Ecto neural progenitor cell (in vitro differentiated cells): ENCODE results near the gene RETN.

Experiments
- DNase-seq: peaks from one replicate; pipeline ENCODE4 v3.0.0-alpha.2; 2018; ENCODE audit warnings: low spot score

RETN gene

DNA sequence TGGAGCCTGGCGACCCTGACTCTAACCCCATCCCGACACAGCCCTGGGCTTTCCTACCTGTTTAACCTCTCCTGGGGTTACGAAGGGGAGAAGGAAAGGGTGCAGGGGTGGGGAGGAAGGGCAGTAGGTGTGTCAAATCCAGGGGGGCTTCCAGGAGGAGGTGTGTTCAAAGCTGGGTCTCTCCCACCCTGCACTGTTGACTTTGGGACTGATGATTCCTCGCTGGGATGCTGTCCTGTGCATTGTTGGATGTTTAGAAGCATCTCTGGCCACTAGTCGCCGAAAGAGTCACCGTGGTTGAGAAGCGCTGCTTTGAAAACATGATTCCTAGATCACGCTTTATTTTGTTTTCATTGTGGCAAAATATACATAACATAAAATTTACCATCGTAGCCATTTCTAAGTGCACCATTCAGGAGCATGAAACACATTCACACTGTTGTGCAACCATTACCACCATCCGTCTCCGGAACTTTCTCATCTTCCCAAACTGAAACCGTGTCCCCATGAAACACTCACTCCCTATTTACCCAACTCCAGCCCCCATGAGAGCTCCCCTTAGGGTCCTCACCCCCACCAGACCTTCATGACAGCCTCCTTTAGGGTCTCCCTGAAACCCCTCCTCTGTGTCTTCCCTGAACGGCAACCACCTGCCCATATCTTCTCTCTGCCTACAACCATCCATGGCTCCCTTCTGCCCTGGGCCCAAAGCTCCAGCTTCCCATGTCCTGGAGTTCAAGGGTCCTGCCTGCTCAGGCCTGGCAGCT, 37.5 kb downstream of the RETN start:
- no peak for DNase-seq

- DNase-seq = no peak
These were observed 38.2 kb downstream of the RETN start for GRCh38 chr19:7706955-7707456.

GRCh38 chr19:7709932-7710460, 41.1 kb downstream of the RETN start:
- DNase-seq = no peak

DNA sequence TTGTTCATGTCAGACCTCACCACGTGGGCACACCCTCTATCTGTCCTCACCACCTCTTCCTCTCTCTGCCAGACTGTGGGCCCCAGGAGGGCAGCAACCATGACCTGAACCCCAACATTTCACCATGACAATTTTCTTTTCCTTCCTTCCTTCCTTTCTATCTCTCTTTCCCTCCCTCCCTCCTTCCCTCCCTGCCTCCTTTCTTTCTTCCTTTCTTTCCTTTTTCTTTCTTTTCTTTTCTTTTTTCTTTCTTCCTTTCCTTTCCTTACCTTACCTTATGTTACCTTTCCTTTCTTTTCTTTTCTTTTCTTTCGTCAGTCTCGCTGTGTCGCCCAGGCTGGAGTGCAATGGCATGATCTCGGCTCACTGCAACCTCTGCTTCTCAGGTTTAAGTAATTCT, 41.8 kb downstream of the RETN start:
- no peak for DNase-seq

GRCh38 chr19:7715671-7716070, 46.8 kb downstream of the RETN start:
- DNase-seq = no peak

DNA sequence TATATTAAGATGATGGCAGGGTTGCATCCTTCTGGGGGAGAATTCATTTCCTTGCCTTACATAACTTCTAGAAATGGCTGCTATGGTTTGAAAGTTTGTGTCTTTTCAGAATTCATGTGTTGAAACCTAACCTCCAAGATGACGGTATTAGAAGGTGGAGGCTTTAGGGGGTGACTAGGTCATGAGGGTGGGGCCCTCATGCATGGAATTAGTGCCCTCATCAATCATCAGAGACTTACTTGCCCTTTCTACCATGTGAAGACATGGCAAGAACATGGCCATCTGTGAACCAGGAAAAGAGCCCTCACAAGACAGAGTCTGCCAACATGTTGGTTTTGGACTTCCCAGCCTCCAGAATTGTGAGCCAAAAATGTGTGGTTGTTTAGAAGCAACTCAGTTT, 47.9 kb downstream of the RETN start:
- DNase-seq = no peak

- no peak for DNase-seq
These were observed 49.8 kb downstream of the RETN start for GRCh38 chr19:7718668-7719067.
